ENCODE measurements around the gene PRODH2.

DNA sequence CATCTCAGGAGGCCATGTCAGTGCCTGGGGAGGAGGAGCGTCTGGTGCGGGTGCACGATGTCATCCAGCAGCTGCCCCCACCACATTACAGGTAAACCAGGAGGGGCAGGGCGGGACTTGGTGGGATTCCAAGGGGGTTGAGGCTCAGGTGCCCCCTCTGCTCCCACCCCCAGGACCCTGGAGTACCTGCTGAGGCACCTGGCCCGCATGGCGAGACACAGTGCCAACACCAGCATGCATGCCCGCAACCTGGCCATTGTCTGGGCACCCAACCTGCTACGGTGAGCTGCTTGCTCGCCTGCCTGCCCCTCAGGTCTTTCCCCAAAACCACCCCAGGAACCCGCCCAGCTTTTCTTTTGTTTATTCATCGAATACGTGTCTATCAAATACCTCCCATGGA, 30.1 kb downstream of the PRODH2 start:
- TF ChIP-seq, protein P1, sequence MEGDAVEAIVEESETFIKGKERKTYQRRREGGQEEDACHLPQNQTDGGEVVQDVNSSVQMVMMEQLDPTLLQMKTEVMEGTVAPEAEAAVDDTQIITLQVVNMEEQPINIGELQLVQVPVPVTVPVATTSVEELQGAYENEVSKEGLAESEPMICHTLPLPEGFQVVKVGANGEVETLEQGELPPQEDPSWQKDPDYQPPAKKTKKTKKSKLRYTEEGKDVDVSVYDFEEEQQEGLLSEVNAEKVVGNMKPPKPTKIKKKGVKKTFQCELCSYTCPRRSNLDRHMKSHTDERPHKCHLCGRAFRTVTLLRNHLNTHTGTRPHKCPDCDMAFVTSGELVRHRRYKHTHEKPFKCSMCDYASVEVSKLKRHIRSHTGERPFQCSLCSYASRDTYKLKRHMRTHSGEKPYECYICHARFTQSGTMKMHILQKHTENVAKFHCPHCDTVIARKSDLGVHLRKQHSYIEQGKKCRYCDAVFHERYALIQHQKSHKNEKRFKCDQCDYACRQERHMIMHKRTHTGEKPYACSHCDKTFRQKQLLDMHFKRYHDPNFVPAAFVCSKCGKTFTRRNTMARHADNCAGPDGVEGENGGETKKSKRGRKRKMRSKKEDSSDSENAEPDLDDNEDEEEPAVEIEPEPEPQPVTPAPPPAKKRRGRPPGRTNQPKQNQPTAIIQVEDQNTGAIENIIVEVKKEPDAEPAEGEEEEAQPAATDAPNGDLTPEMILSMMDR (IDR thresholded peaks at IDR 0.05): no peak
- no peak for TF ChIP-seq POLR2A (IDR thresholded peaks at IDR 0.05)
